ENCODE results near the gene U2AF1L4. TPM values are rescaled to one million over a fixed set of nuclear protein-coding genes. Genes with fewer than 3 reads are reported as not detected.

The U2AF1L4 gene
- total and polyA plus RNA-seq, 10 of the 15 experiments (the other 5 are each of a cell fraction or from before 2014, with no cell fraction given): 7.9 to 21.6 (median 15.1) TPM

DNA sequence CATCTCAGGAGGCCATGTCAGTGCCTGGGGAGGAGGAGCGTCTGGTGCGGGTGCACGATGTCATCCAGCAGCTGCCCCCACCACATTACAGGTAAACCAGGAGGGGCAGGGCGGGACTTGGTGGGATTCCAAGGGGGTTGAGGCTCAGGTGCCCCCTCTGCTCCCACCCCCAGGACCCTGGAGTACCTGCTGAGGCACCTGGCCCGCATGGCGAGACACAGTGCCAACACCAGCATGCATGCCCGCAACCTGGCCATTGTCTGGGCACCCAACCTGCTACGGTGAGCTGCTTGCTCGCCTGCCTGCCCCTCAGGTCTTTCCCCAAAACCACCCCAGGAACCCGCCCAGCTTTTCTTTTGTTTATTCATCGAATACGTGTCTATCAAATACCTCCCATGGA is 37.4 kb upstream of the U2AF1L4 start:
- FAIRE-seq (no peak), ATAC-seq (no peak), DNase-seq (ENCODE audit: low read depth, low spot score) (no peak)
- Histone ChIP-seq H3K79me2 (ENCODE audit: control insufficient read depth, insufficient read depth, low read length) (no peaks in the 10 kb centered on the region), H4K20me1 (ENCODE audit: control insufficient read depth, insufficient read depth) (no peaks in the 10 kb centered on the region), H3K4me1 (ENCODE audit: control insufficient read depth, insufficient read depth, low read length) (no peaks in the 10 kb centered on the region), H3K4me2 (ENCODE audit: control insufficient read depth, insufficient read depth) (no peak overlapping the region), H3K36me3 (ENCODE audit: control insufficient read depth in 2 of 2, insufficient read depth in 2 of 2, low read length in 1 of 2) (no peaks in the 10 kb centered on the region; a peak in 1 of 4 replicates), H3K9me3 (replicated peaks; ENCODE audit: control insufficient read depth, insufficient read depth, low read length) (no peaks in the 10 kb centered on the region), H3K27me3 (replicated peaks in 1 of 2; ENCODE audit: control insufficient read depth in 2 of 2, insufficient read depth in 2 of 2, low read length in 1 of 2) (no peaks in the 10 kb centered on the region), H3K27ac (ENCODE audit: control insufficient read depth, insufficient read depth) (no peak overlapping the region), H3K9ac (ENCODE audit: control insufficient read depth, insufficient read depth, low read length) (no peak overlapping the region), H2AFZ (ENCODE audit: control insufficient read depth, low read depth, low read length) (no peak overlapping the region), H3K4me3 (no peak overlapping the region)
- intact Hi-C loops (cut with micrococcal nuclease; ENCODE audit: unreplicated experiment): no loop called here
- 81% methylated on average over 11 of the region's 12 CpGs for WGBS (ENCODE audit: insufficient coverage, insufficient replicate concordance, low lambda C conversion rate, missing lambda C conversion rate)
- TF ChIP-seq, protein P1, sequence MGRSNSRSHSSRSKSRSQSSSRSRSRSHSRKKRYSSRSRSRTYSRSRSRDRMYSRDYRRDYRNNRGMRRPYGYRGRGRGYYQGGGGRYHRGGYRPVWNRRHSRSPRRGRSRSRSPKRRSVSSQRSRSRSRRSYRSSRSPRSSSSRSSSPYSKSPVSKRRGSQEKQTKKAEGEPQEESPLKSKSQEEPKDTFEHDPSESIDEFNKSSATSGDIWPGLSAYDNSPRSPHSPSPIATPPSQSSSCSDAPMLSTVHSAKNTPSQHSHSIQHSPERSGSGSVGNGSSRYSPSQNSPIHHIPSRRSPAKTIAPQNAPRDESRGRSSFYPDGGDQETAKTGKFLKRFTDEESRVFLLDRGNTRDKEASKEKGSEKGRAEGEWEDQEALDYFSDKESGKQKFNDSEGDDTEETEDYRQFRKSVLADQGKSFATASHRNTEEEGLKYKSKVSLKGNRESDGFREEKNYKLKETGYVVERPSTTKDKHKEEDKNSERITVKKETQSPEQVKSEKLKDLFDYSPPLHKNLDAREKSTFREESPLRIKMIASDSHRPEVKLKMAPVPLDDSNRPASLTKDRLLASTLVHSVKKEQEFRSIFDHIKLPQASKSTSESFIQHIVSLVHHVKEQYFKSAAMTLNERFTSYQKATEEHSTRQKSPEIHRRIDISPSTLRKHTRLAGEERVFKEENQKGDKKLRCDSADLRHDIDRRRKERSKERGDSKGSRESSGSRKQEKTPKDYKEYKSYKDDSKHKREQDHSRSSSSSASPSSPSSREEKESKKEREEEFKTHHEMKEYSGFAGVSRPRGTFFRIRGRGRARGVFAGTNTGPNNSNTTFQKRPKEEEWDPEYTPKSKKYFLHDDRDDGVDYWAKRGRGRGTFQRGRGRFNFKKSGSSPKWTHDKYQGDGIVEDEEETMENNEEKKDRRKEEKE (IDR thresholded peaks at IDR 0.05): no peak
- TF ChIP-seq DPF2 (IDR thresholded peaks at IDR 0.05) (no peak), SPI1 (IDR thresholded peaks at IDR 0.05; ENCODE audit: borderline replicate concordance, insufficient read depth, low read depth, low read length) (no peak), IKZF1 (conservative IDR thresholded peaks at IDR 0.05) (no peak), IKZF2 (IDR thresholded peaks at IDR 0.05) (no peak), BCL11A (IDR thresholded peaks at IDR 0.05; ENCODE audit: low read depth, low read length) (no peak), TCF12 (IDR thresholded peaks at IDR 0.05; ENCODE audit: low read depth, low read length) (no peak), TARDBP (IDR thresholded peaks at IDR 0.05; ENCODE audit: borderline replicate concordance) (no peak), KLF5 (IDR thresholded peaks at IDR 0.05; ENCODE audit: partially characterized antibody) (no peak), FOXK2 (IDR thresholded peaks at IDR 0.05) (no peak), MYB (IDR thresholded peaks at IDR 0.05; ENCODE audit: borderline replicate concordance, low read depth, low read length) (no peak), HDAC2 (IDR thresholded peaks at IDR 0.05) (no peak)
- TF ChIP-seq, protein P2, sequence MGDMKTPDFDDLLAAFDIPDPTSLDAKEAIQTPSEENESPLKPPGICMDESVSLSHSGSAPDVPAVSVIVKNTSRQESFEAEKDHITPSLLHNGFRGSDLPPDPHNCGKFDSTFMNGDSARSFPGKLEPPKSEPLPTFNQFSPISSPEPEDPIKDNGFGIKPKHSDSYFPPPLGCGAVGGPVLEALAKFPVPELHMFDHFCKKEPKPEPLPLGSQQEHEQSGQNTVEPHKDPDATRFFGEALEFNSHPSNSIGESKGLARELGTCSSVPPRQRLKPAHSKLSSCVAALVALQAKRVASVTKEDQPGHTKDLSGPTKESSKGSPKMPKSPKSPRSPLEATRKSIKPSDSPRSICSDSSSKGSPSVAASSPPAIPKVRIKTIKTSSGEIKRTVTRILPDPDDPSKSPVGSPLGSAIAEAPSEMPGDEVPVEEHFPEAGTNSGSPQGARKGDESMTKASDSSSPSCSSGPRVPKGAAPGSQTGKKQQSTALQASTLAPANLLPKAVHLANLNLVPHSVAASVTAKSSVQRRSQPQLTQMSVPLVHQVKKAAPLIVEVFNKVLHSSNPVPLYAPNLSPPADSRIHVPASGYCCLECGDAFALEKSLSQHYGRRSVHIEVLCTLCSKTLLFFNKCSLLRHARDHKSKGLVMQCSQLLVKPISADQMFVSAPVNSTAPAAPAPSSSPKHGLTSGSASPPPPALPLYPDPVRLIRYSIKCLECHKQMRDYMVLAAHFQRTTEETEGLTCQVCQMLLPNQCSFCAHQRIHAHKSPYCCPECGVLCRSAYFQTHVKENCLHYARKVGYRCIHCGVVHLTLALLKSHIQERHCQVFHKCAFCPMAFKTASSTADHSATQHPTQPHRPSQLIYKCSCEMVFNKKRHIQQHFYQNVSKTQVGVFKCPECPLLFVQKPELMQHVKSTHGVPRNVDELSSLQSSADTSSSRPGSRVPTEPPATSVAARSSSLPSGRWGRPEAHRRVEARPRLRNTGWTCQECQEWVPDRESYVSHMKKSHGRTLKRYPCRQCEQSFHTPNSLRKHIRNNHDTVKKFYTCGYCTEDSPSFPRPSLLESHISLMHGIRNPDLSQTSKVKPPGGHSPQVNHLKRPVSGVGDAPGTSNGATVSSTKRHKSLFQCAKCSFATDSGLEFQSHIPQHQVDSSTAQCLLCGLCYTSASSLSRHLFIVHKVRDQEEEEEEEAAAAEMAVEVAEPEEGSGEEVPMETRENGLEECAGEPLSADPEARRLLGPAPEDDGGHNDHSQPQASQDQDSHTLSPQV (IDR thresholded peaks at IDR 0.05): no peak
- ChIA-PET POLR2A (no interaction called here), RAD21 (ENCODE audit: unreplicated experiment) (no interaction called here), CTCF (no interaction called here), SMC1A (ENCODE audit: uncharacterized antibody, unreplicated experiment) (no interaction called here)
- BruUV-seq (replicated peaks): no TSS peak
- in situ Hi-C loops (cut with MboI): no loop called here

Measured in GM12878 (cell line).